GM21737 (cell line): ENCODE data around the gene SND1.

ENCODE experiments used
- ATAC-seq: cut with Tn5 transposase; IDR thresholded peaks from one replicate; pipeline ENCODE4 v1.9.1; 2021; ENCODE audit warnings: mild to moderate bottlenecking, moderate library complexity; ENCODE audit not compliant: unreplicated experiment

Gene SND1

DNA sequence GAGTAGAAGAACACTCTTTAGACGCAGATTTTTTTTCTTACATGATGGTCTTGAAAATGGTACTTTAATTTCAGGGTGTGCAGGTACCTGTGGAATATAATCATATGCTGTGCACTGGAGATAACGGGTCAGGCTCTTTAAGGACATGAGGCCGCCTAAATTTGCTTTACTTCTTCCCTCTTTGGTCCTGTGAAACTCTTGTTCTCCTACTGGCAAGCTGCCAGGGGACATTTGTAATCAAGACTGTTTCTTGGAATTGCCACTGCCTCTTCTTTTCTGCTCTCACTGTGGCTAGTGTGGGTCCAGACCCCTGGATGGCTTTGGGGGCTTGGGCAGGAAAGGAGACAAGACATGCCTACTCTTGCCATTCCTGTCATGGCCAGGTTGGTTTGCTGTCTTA lies 146.0 kb downstream of the SND1 start:
- ATAC-seq, result no peak

DNA sequence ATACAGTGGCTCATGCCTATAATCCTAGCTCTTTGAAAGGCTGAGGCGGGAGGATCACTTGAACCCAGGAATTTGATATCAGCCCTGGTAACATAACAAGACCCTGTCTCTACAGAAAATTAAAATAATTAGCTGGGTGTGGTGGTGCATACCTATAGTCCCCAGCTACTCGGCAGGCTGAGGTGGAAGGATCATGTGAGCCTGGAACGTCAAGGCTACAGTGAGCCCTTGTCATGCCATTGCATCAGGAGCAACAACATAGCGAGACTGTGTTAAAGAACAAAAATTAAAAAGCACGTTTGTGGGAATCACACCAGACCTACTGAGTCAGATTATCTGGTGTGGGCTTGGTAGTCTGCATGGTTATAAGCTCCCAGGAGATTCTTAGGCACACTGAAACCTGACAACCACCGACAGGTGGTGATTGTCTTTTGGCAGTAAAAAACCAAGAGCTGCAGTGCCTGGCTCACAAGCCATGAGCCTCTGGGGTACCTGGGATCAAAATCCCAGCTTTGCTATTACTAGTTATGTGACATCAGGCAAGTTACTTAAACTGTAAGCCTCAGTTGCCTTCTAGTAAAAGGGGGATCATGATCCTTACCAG lies 146.9 kb downstream of the SND1 start:
- ATAC-seq, result no peak

DNA sequence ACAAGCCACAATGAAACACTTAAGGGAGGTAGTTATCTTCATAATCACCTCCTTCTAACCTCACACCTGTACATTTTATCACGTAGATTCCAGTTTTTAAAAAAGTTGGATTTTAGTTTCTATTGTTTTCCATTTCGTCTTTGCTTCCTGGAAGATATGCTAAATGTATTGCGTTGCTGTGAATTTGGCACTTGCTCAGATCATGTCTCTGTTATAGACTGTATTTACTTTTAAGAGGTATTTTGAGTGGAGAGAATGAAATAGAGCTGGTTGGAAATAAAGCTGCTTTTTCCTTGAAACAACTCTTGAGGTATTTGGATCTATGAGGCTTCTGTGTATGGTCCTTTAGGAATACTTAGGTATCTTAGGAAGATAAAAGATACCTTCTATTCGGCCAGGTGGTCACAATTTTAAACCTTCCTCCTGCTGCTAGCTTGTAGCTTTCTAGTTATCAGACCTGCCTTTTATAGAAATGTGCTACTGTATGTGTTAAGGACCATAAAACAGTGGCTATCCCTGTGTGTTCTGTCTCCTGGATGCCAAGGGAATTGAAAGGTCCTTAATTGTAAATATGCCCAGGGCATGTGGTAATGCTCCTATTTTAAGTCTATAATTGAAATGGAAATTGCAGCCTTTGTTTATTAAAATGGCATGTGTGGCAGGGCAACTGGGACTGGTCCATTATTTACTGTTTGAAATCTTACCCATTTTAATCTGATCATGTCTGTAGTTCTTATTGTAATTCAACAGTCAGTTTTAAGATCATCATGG lies 147.7 kb downstream of the SND1 start:
- no peak for ATAC-seq

DNA sequence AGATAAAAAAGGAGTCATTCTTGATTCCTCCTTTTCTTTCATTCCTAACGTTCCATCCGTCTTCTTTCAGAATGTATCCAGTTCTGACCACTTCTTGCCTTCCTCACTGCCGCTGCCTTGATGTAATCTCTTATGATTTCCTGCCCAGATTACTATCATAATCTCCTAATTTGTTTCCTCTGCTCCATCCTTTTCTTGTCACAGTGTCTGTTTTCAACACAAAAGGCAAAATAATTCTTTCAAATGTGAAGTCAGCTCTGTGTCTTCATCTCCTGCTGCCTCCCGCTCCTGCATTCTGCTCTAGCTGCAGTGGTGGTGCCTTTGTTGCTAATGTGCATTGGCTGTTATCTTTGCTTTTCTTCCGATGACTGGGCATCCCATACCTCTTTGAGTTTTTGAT lies 150.9 kb downstream of the SND1 start:
- ATAC-seq, result no peak

DNA sequence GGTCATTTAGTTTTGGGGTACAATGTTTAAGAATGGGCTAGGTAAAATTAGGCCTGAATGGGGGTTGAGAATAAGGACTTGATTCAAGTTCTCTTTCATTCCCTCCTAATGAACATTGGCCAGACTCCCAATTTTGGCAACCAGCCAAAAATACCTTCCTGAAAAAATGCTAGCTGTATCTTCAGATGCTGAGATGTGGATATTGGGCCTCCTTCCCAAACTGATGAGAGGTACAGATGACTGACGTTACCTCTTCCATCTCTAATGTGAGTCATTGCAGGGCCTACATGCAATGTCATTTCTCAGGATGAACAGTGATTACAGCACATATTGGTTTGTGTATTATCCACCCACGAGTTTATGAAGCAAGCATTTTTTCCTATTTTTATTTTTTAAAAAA lies 151.6 kb downstream of the SND1 start:
- ATAC-seq, result no peak

DNA sequence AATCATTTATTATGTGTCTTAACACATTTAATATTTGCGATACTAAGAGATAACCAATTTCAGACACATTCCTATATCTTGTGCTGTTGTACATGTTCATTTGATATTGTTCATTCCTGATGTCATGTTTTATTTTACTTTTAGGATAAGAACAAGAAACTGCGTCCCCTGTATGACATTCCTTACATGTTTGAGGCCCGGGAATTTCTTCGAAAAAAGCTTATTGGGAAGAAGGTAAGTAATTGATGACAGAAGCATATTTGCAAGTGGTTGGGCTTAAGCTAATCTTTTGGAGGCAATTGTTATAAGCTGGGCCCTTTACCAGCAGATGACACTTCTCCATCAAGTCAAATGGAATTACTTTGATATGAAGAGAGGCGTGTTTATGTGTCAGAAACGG lies 155.3 kb downstream of the SND1 start:
- ATAC-seq, result no peak

DNA sequence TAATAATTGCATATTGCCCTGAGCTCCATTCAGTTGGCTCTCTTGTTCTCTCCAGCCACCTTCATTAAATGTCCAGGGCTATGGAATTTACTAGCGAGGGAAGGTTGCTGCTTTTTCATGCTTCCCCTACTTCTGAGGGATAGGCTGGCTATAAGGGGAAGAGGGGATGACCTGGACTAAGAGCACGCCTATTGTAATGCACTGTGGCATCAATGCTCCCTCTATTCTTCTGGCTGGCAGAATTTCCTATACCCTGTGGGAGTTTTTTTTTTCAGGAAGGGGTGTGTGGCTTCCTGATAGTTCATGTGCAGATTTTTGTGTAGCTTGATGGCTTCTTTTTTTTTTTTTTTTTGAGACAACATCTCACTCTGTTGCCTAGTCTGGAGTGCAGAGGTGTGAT lies 155.8 kb downstream of the SND1 start:
- no peak for ATAC-seq

DNA sequence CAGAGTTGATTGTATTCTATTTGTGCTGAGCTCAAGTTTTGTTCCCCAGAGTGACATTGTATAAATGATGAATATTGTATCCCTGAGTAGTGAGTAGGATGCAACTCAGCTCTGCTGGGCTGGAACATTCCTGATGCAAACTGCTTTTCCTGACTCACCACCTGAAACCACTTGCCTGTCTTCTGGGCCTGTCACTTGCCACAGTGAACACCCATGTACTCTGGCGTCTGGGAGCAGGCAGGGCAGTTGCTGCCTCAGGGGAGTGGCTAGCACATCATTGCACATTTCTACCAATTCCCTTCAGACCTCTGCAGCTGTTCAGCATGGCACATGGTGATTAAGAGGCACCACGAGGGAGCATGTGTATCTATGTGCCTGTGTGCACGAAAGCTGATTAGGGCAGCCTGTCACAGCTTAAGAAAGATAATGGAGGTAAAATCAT lies 157.3 kb downstream of the SND1 start:
- ATAC-seq, result no peak

DNA sequence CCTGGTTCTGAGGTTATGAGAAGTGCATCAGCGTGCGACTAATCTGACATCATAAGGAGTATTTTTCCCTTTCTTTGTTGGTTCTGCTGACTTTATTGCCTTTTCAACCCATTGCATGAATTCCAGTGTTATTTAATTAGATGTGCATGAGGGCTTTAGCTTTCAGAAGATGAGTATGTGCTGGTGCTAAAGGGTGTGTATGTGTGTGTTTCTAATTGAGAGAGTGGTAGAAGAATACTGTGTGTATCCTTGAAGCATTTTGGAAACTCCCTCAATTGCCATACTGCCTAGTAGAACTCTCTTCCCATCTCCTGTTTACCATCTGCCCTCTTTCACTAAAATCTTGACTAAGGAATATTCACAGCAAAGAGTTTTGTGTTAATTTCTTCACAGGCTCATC lies 158.1 kb downstream of the SND1 start:
- no peak for ATAC-seq

DNA sequence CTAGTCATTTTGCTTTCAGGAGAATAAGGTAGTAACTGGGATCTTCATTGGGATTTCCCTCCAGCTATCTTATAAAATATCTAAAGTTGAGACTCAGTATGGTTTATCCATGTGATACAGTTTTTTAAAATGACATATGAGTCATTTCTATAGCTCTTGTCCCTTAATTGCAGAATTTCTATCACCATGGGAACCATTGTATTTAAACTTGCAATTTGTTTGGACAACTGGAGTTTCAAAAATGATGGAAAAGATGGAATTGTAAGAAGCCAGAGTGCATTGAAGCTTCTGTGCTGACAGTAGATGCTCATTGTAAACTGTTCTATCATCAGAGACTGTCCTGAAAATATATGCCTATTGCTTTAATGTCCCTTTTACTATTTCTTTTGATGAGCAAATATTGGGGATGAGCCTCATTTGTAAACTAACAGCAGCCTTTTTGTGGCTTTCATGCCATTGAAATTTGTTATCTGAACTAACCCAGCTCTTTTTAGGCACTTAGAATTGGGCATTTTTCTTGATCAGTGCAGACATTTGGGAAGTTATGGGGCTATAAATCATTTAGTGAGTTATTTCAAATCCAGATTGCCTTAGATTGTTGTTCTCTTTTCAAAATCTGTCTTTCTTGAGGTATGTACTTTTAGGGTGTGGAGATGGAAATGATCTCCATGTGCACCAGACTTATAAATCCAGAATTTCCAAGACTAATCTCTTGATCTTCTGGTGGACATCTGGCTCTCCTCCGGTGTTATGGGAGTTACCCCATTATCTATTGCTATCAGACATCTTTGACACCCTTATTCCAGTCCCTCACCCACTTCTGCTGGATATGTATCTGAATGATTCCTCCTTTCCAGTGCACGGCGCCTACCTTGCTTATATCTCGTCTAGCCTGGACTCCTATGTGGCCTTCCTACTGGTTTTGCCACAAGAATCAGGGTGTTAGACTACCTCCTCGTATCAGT lies 159.0 kb downstream of the SND1 start:
- ATAC-seq, result no peak

DNA sequence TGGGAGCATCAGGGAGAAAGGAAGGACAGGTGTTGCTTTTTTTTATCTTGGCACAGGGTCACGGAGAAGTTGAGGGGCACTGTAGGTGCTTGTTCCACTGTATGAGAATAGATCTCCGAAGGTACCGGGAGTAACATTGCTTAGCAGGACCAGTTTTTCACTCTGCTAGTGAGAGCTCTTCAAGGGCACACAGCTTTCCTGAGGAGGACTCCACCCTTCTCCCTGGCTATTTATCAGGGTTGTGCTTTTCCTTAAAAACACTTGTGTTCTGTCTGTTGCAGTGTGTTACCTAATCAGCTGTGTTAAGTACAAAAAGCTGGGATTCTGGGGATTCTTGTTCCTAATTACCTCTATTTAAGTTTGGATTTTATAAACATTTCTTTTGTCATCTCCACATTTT lies 160.5 kb downstream of the SND1 start:
- ATAC-seq, result no peak

DNA sequence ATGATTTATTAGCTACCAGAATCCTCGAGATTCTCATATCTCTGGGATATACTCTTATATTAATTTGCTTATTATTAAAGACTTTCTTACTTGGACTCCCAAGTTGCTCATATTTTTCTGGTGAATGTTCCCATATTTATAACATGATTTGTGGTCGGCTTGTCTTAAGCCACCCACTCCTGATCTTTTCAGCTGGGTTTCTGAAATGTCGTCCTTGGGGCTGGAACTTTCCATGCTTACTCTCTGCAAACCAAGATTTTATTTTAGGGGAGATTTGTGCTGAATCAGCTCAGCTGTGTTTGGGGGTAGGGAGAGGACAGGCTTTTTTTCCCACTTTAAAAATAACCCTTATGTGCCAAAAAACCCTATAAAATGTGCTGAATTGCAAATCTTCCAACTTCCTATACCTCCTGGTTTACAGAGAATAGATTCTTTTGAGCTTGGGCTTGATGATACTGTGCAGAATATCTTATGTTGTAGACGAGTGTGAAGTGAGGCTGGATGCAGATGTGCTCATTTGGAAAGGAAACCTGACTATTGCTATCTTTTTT lies 162.1 kb downstream of the SND1 start:
- ATAC-seq, result no peak

DNA sequence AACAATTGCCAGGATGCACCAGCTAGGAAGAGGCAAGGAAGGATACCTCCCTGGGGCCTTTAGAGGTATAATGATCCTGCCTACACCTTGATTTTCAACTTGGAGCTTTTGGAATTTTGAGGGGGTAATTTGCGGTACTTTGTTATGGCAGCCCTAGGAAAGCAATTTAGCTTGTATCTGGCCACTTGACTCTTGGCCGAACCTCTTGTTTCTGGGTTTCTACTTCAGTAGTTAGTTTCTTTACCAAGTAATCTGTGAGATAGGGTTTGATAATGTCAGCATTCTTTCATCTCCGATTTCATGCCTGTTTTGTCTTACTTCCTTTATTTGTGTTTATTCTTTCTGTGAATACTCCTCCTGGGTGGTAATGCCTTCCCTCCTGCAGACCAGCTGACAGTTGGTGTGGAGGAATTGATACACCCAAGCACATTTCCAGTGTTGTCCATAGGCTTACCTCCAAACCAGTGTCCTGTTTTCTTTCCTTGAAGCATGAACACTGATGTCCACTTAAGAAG lies 163.7 kb downstream of the SND1 start:
- no peak for ATAC-seq

DNA sequence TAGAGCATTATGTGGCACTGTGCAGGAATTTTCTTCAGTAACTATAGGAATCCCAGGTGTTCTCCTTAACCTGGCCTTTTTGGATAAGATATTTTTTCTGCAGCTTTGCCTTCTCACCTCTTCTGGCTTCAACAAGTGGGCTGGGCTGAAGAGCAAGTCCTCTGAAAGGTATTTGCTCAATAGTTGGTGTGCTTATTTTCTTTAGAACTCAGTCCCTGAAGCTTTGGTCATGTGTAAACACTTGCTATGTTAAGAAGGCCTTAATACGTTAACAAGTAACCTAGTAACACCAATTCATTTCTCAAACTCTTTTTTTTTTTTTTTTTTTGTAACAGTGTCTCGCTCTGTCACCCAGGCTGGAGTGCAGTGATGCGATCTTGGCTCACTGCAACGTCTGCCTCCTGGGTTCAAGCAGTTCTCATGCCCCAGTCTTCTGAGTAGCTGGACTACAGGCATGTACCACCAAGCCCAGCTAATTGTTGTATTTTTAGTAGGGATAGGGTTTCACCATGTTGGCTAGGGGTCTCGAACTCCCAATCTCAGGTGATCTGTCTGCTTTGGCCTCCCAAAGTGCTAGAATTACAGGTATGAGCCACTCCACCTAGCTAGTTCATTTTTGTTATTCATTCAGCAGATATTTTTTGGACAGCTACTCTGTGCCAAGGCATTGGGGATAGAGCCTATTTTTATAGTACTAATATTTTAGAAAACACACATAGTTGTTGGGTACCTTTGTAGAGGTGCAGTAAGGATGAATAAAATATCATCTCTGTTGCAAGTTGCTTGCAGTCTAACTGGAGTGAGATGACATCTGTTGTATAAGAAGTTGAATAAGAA lies 164.6 kb downstream of the SND1 start:
- ATAC-seq, result no peak

DNA sequence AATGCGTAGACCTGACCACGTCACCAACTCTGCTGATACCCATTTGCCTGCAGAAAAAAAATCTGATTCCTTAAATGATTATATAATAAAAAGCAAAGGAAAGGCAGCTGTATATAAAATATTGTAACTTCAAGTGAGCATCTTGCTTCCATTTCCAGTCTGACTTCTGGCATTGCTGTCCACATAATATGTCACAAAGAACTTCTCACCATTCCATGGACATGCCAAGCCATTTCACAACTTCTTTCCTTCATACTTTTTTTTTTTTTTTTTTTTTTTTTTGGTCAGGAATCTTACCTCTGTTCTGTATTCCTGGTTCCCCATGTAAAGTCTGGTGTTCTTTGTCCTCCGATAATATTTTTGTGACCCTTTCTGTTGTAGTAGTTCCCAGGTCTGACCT lies 165.5 kb downstream of the SND1 start:
- no peak for ATAC-seq

DNA sequence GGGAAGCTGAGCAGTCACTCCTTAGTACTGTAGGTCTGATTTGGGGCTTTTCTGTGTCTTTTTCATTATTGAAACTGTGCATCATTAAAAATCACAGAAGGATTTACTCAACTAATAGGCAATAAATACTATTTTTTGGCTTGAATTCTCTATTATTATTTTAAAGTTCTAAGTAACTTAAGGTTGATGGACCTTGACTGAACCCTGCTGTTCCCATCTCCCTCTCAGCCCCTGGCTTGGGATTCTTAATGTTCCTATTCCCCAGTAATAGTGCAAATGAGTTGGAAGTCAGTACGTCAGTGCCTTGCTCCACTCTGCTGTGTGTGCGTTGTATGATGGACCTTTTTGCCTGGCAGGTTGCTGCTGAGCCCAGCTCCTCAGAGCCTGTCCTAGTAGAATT lies 166.3 kb downstream of the SND1 start:
- no peak for ATAC-seq

DNA sequence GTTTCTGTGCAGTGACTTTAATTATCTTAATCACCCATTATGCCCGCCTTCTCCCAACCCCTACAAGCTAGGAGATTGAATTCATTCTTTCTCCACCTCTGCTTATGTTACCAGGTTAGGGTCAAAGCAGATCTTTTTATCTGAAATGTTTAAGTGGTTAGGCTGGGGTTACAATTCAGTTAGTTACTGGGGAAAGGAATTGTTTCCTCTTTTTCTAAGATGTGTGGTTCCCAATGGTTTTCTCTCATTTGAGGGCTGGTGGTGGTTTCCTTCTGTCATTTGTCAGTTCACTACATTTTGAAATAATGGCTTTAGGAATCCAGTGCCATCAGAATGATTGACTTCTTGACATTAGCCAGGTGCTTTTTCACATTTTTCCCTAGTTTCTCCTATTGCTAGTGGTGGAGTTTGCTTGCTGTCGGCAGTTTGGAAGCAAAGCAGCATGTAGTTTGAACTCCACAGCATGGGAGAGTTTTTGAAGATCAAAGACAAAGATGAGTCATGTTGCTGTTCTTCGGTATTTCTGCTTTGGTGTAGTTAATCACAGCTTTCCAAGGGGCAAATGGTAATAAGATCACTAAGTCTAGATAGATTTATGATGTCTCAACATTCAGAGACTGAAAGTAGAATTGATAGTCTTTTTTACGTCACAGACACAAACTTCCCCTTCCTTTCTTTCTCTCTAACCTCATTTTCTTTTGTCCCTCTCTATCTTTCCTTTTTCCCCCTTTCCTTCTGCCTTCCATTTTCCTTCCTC lies 168.2 kb downstream of the SND1 start:
- ATAC-seq, result no peak

DNA sequence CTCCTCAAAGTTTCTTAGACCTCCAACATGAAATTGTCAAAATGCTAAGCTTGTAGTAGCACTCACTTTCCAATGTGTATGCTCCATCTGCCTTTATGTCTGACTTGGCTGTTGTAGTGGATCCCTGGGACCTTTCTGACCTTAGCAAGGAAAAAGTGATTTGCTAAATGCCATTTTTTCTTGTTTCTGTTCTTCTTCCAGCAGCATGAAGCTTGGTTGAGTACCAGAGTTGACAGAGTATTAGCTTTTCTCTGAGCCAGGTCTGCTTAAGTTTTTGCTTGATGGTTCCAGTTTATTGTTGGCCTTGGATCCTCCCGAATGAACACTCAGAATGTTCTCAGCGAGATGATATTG lies 168.7 kb downstream of the SND1 start:
- ATAC-seq, result no peak

DNA sequence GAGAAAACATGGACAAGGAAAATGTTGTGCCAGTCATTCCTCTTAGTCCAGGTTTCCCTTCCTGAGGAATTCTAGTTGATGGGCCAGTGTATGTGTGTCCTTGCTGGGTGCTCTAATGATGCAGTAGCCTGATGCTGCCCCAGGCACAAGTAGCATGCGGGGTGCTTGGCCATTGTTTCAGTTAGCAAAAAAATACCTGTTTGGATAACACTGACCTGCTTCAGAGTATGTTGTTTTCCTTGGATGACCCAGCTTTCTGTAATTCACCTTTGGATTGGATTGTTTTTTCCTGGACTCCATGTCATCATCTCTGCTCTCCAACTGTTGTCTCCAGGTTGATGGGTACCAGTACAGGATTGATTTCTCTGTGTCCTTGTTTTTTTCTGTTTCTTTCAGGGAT lies 169.2 kb downstream of the SND1 start:
- ATAC-seq, result no peak
